CD4-positive, alpha-beta T cell treated with Interleukin-4 for 1 hour (primary cell): Measurements from ENCODE around the gene GDNF.
"Not testable (repeated sequence)": the region's sequence is repeated elsewhere in the genome, so short reads cannot be mapped to it uniquely, and the experiment has no call there.

Source experiments
- DNase-seq, 2 donors: peaks; one replicate each; pipeline ENCODE4 v3.0.0-alpha.2; 2020 to 2022

GDNF gene

GRCh38 chr5:37839407-37840052 lies at the start of gene GDNF:
TSS of gene GDNF (minus strand) at chr5:37840041. CDS start at chr5:37834796, 5,245 bp downstream.
- no peak for DNase-seq

- DNase-seq, result no peak
Measured at GRCh38 chr5:37888476-37888875, 48.6 kb upstream of the GDNF start.

- no peak for DNase-seq
Measured at GRCh38 chr5:37886242-37886905, 46.5 kb upstream of the GDNF start.

GRCh38 chr5:37882636-37883035 lies 42.8 kb upstream of the GDNF start:
- DNase-seq, result no peak

- no peak for DNase-seq
Measured at GRCh38 chr5:37881359-37881758, 41.5 kb upstream of the GDNF start.

- no peak for DNase-seq
Measured at GRCh38 chr5:37876943-37877342, 37.1 kb upstream of the GDNF start.

GRCh38 chr5:37876245-37876644 lies 36.4 kb upstream of the GDNF start:
- no peak for DNase-seq

GRCh38 chr5:37875051-37875787 lies 35.4 kb upstream of the GDNF start:
- DNase-seq, result no peak

- no peak for DNase-seq
Measured at GRCh38 chr5:37873988-37874387, 34.1 kb upstream of the GDNF start.

GRCh38 chr5:37871023-37871815 lies 31.4 kb upstream of the GDNF start:
- no peak for DNase-seq

- no peak for DNase-seq
Measured at GRCh38 chr5:37869216-37869615, 29.4 kb upstream of the GDNF start.

GRCh38 chr5:37867654-37868053 lies 27.8 kb upstream of the GDNF start:
- no peak for DNase-seq

- DNase-seq, result not testable (repeated sequence)
Measured at GRCh38 chr5:37862907-37863306, 23.1 kb upstream of the GDNF start.

GRCh38 chr5:37860206-37860605 lies 20.4 kb upstream of the GDNF start:
- DNase-seq, result no peak

GRCh38 chr5:37859805-37860204 lies 20.0 kb upstream of the GDNF start:
- DNase-seq, result no peak

- DNase-seq, result no peak
Measured at GRCh38 chr5:37858250-37858649, 18.4 kb upstream of the GDNF start.

- DNase-seq, result no peak
Measured at GRCh38 chr5:37857696-37858095, 17.9 kb upstream of the GDNF start.

GRCh38 chr5:37855438-37855837 lies 15.6 kb upstream of the GDNF start:
- DNase-seq, result no peak

- DNase-seq, result no peak
Measured at GRCh38 chr5:37851305-37851704, 11.5 kb upstream of the GDNF start.

GRCh38 chr5:37850226-37850865 lies 10.5 kb upstream of the GDNF start:
- DNase-seq, result no peak

- no peak for DNase-seq
Measured at GRCh38 chr5:37849641-37850040, 9.8 kb upstream of the GDNF start.

GRCh38 chr5:37847978-37848425 lies 8.2 kb upstream of the GDNF start:
- DNase-seq, result no peak
